ENCODE data around the gene MINPP1.

GRCh38 chr10:87519582-87519981 lies 14.9 kb downstream of the MINPP1 start:
- no peak for TF ChIP-seq GATA2 (IDR thresholded peaks at IDR 0.05; ENCODE audit: low read depth, low read length)
- TF ChIP-seq GATA3 (IDR thresholded peaks at IDR 0.05; ENCODE audit: low read depth, low read length) = no peak

All from SH-SY5Y (cell line).